GM23248 (cell line): ENCODE measurements around the gene SLC10A6. TPM values are rescaled to one million over a fixed set of nuclear protein-coding genes. Genes with fewer than 3 reads are reported as not detected.

ENCODE experiments used
- DNase-seq: peaks from one replicate; pipeline ENCODE4 v3.0.0-alpha.2; 2015
- H2AFZ ChIP-seq: fragments of 200-600 bp; sonication (generic); 2 replicates; pipeline ENCODE4 v1.6.1; 2016; ENCODE audit warnings: antibody characterized with exemption
- H3F3A ChIP-seq: fragments of 200-600 bp; sonication (generic); 2 replicates; pipeline ENCODE4 v1.6.1; 2016; ENCODE audit warnings: mild to moderate bottlenecking, antibody characterized with exemption, mixed run types; ENCODE audit not compliant: insufficient read depth
- H3K27ac ChIP-seq: fragments of 200-600 bp; sonication (generic); 2 replicates; pipeline ENCODE4 v1.5.1; 2016; ENCODE audit warnings: mild to moderate bottlenecking
- H3K27me3 ChIP-seq: fragments of 200-600 bp; sonication (generic); replicated peaks from 2 replicates; pipeline ENCODE4 v1.6.1; 2016; ENCODE audit warnings: mild to moderate bottlenecking; ENCODE audit not compliant: insufficient read depth
- H3K36me3 ChIP-seq: fragments of 200-600 bp; sonication (generic); 2 replicates; pipeline ENCODE4 v1.6.1; 2016; ENCODE audit warnings: low read depth, mild to moderate bottlenecking
- H3K4me1 ChIP-seq: fragments of 200-600 bp; sonication (generic); 2 replicates; pipeline ENCODE4 v1.6.1; 2016; ENCODE audit warnings: mild to moderate bottlenecking; ENCODE audit not compliant: insufficient read depth
- H3K4me2 ChIP-seq: fragments of 200-600 bp; sonication (generic); one replicate; pipeline ENCODE4 v1.6.1; 2016; ENCODE audit warnings: mild to moderate bottlenecking; ENCODE audit not compliant: unreplicated experiment
- H3K4me3 ChIP-seq: fragments of 200-600 bp; sonication (generic); 2 replicates; pipeline ENCODE4 v1.5.1; 2016; ENCODE audit warnings: mild to moderate bottlenecking
- H3K79me2 ChIP-seq: fragments of 200-600 bp; sonication (generic); 2 replicates; pipeline ENCODE4 v1.6.1; 2016; ENCODE audit warnings: mild to moderate bottlenecking; ENCODE audit not compliant: insufficient read depth
- H3K9ac ChIP-seq: fragments of 200-600 bp; sonication (generic); 2 replicates; pipeline ENCODE4 v1.6.1; 2016; ENCODE audit warnings: mild to moderate bottlenecking
- H3K9me2 ChIP-seq: fragments of 200-600 bp; sonication (generic); 2 replicates; pipeline ENCODE4 v1.6.1; 2016; ENCODE audit warnings: mixed run types, mild to moderate bottlenecking, moderate library complexity; ENCODE audit not compliant: insufficient read depth
- H3K9me3 ChIP-seq: fragments of 200-600 bp; sonication (generic); one replicate; pipeline ENCODE4 v1.6.1; 2017; ENCODE audit warnings: low read depth
- H4K20me1 ChIP-seq: fragments of 200-600 bp; sonication (generic); 2 replicates; pipeline ENCODE4 v1.6.0; 2016; ENCODE audit not compliant: insufficient read depth
- EZH2 ChIP-seq: fragments of 200-600 bp; sonication (generic); IDR thresholded peaks from 2 replicates; pipeline ENCODE4 v1.6.1; 2018; ENCODE audit warnings: antibody characterized with exemption, mild to moderate bottlenecking; ENCODE audit not compliant: insufficient read depth, poor library complexity, severe bottlenecking
- EZH2phosphoT487 ChIP-seq: fragments of 200-600 bp; sonication (generic); IDR thresholded peaks from 2 replicates; pipeline ENCODE4 v1.6.1; 2018; ENCODE audit warnings: antibody characterized with exemption, moderate library complexity, mild to moderate bottlenecking, low read depth; ENCODE audit not compliant: insufficient read depth
- WGBS, 2 experiments: methylation state at CpG; one replicate each; pipeline ENCODE4 v1.1.6; 2015 to 2017; ENCODE audit warnings: low lambda C conversion rate in 2 of 2, low coverage in 1 of 2; ENCODE audit errors: missing lambda C conversion rate in 2 of 2; 5-methylcytosine and 5-hydroxymethylcytosine counted together
- in situ Hi-C: fragments of 300-500 bp; cut with MboI; formaldehyde crosslinking; loops from 2 replicates; pipeline ENCODE4 v1.15.0; 2020
- polyA plus RNA-seq: library from polyadenylated mRNA; unstranded; fragments of >200 nt; fragmentation: Nextera tagmentation; extraction: Ambion mirVana; gene quantifications from 2 replicates; pipeline ENCODE4 v1.2.1, GENCODE V29; 2016
- total RNA-seq: library from RNA; depleted of rRNA; stranded (reverse); fragments of >200 nt; shearing (Covaris generic); gene quantifications from 2 replicates; pipeline ENCODE4 v1.2.3, GENCODE V29; 2014

The SLC10A6 gene
- total and polyA plus RNA-seq, 2 experiments from 2014 or later = not detected

GRCh38 chr4:86825511-86825910 is 23.7 kb downstream of the SLC10A6 start:
- in situ Hi-C loops = no loop called here
- no peak for TF ChIP-seq EZH2
- no peak for TF ChIP-seq EZH2phosphoT487
- no peak for DNase-seq

DNA sequence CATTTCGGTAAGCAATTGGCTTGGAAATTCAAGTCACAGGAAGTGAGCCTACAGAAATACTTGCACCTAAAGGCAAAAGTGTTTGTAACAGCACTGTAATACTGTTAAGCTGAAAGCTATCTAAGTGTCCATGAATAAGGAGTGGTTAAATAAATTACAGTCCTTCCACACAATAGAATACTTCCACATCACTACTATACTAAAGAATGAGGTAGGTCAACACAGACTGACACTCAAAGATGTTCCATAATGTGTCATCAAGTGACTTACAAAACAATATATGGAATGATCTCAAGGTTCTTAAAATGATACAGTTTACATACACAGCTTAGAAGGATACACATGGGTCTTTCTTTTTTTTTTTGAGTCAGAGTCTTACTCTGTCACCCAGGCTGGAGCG is 27.0 kb downstream of the SLC10A6 start:
- no peaks in the 10 kb centered on the region for H3K79me2 ChIP-seq
- in situ Hi-C loops = no loop called here
- no peaks in the 10 kb centered on the region for H3K36me3 ChIP-seq
- no peaks in the 10 kb centered on the region for H3K9me3 ChIP-seq
- H3K4me1 ChIP-seq = no peaks in the 10 kb centered on the region
- no peak overlapping the region for H3K27ac ChIP-seq
- no peaks in the 10 kb centered on the region for H3F3A ChIP-seq
- H3K27me3 ChIP-seq = no peaks in the 10 kb centered on the region
- H3K4me3 ChIP-seq = no peak overlapping the region
- H3K4me2 ChIP-seq = no peak overlapping the region
- TF ChIP-seq EZH2phosphoT487 (no peak), EZH2 (no peak)
- H2AFZ ChIP-seq = no peak overlapping the region
- no peak overlapping the region for H3K9ac ChIP-seq
- 96 to 100% methylated on average over 2 of the region's 2 CpGs for WGBS, 2 experiments
- no peak for DNase-seq
- H3K9me2 ChIP-seq = no peaks in the 10 kb centered on the region
- no peaks in the 10 kb centered on the region for H4K20me1 ChIP-seq

More at GRCh38 chr4:86825511-86825910, 23.7 kb downstream of the SLC10A6 start:
- Histone ChIP-seq H3K9me3 (no peaks in the 10 kb centered on the region), H3K4me1 (peaks cover 1% of the 10 kb centered on the region), H3K27me3 (no peaks in the 10 kb centered on the region), H3K4me2 (no peak overlapping the region), H3K9ac (no peak overlapping the region), H3K36me3 (no peaks in the 10 kb centered on the region), H4K20me1 (no peaks in the 10 kb centered on the region), H3K79me2 (no peaks in the 10 kb centered on the region), H2AFZ (no peak overlapping the region), H3K9me2 (no peaks in the 10 kb centered on the region; the same call in 1 of the 2 replicates), H3F3A (0 out of 2 replicates have a peak, but pooled peaks cover 3% of the 10 kb centered on the region), H3K4me3 (no peak overlapping the region), H3K27ac (no peak overlapping the region)
- WGBS, 2 experiments = 72 to 76% methylated on average over 3 of the region's 3 CpGs

DNA sequence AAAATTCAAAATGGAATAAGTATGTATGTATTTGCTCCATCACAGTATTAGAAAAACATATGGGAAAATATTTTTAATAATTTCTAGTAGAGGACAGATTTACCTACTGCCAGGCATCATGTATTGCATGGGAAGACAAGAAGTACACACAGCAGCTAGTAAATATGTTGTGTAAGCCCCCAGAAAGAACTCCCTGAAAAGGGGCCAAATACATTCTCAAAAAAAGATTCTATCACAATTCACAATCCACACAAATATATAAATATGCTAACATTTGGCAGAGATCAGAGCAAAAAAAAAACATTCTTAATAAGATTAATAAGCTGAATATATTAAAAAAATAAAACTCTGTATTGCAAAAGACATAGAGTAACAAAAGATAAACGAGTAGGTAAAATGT is 28.0 kb downstream of the SLC10A6 start:
- WGBS, 2 experiments = 6 to 7% methylated on average over 1 of the region's 1 CpG
- TF ChIP-seq EZH2 (no peak), EZH2phosphoT487 (no peak)
- H3K9me3 ChIP-seq = no peaks in the 10 kb centered on the region
- no peaks in the 10 kb centered on the region for H3K27me3 ChIP-seq
- no peaks in the 10 kb centered on the region for H3F3A ChIP-seq
- in situ Hi-C loops = no loop called here
- no peaks in the 10 kb centered on the region for H3K9me2 ChIP-seq
- H3K9ac ChIP-seq = no peak overlapping the region
- no peak for DNase-seq
- H3K36me3 ChIP-seq = no peaks in the 10 kb centered on the region
- no peaks in the 10 kb centered on the region for H4K20me1 ChIP-seq
- no peak overlapping the region for H3K27ac ChIP-seq
- H3K4me1 ChIP-seq = peaks cover 5% of the 10 kb centered on the region; the same call in 1 of the 2 replicates
- no peak overlapping the region for H3K4me2 ChIP-seq
- H3K79me2 ChIP-seq = no peaks in the 10 kb centered on the region
- H3K4me3 ChIP-seq = no peak overlapping the region
- no peak overlapping the region for H2AFZ ChIP-seq

GRCh38 chr4:86819561-86819960 is 29.6 kb downstream of the SLC10A6 start:
- no peak overlapping the region for H3K4me2 ChIP-seq
- no peaks in the 10 kb centered on the region for H3K9me2 ChIP-seq
- H3K9me3 ChIP-seq = no peaks in the 10 kb centered on the region
- in situ Hi-C loops = no loop called here
- no peak overlapping the region for H3K27ac ChIP-seq
- no peaks in the 10 kb centered on the region for H3K27me3 ChIP-seq
- no peak for TF ChIP-seq EZH2phosphoT487
- no peak for TF ChIP-seq EZH2
- H3F3A ChIP-seq = no peaks in the 10 kb centered on the region
- H2AFZ ChIP-seq = no peak overlapping the region
- no peaks in the 10 kb centered on the region for H3K79me2 ChIP-seq
- H3K4me1 ChIP-seq = peaks cover 7% of the 10 kb centered on the region; the same call in 1 of the 2 replicates
- H3K36me3 ChIP-seq = peaks cover 15% of the 10 kb centered on the region
- WGBS, 2 experiments = 90 to 92% methylated on average over 7 of the region's 7 CpGs
- no peak overlapping the region for H3K4me3 ChIP-seq
- DNase-seq = no peak
- no peak overlapping the region for H3K9ac ChIP-seq
- no peaks in the 10 kb centered on the region for H4K20me1 ChIP-seq

GRCh38 chr4:86818841-86819240 is 30.3 kb downstream of the SLC10A6 start:
- H3K27ac ChIP-seq = no peak overlapping the region
- H3K27me3 ChIP-seq = no peaks in the 10 kb centered on the region
- no peak overlapping the region for H3K4me2 ChIP-seq
- no peaks in the 10 kb centered on the region for H3F3A ChIP-seq
- H3K36me3 ChIP-seq = peaks cover 17% of the 10 kb centered on the region
- in situ Hi-C loops = no loop called here
- 67 to 69% methylated on average over 3 of the region's 3 CpGs for WGBS, 2 experiments
- H3K4me1 ChIP-seq = peaks cover 7% of the 10 kb centered on the region; the same call in 1 of the 2 replicates
- TF ChIP-seq EZH2 (no peak), EZH2phosphoT487 (no peak)
- no peaks in the 10 kb centered on the region for H4K20me1 ChIP-seq
- H3K79me2 ChIP-seq = no peaks in the 10 kb centered on the region
- no peaks in the 10 kb centered on the region for H3K9me2 ChIP-seq
- no peak for DNase-seq
- no peak overlapping the region for H3K9ac ChIP-seq
- H2AFZ ChIP-seq = no peak overlapping the region
- H3K9me3 ChIP-seq = no peaks in the 10 kb centered on the region
- H3K4me3 ChIP-seq = no peak overlapping the region
